Peyer's patch (tissue), 4 donors: ENCODE data around the gene TSPAN33. TPM values are rescaled to one million over a fixed set of nuclear protein-coding genes. Genes with fewer than 3 reads are reported as not detected.

Experiments
- DNase-seq, 3 donors: peaks; one replicate each; pipeline ENCODE4 v3.0.0-alpha.2; 2017 to 2019
- H3K27ac ChIP-seq, 4 donors: fragments of 200-600 bp; sonication (generic); one replicate each; pipeline ENCODE4 v1.5.1; 2016 to 2019
- H3K27me3 ChIP-seq, 2 donors: fragments of 200-600 bp; sonication (generic); one replicate each; pipeline ENCODE4 v1.5.1; 2019
- H3K36me3 ChIP-seq, 3 donors: fragments of 200-600 bp; sonication (generic); one replicate each; pipeline ENCODE4 v1.5.1; 2016 to 2019
- H3K4me1 ChIP-seq, 4 donors: fragments of 200-600 bp; sonication (generic); one replicate each; pipeline ENCODE4 v1.5.1; 2016 to 2019
- H3K4me3 ChIP-seq, 4 donors: fragments of 200-600 bp; sonication (generic); 1 replicate in 3 of 4; 2 replicates in 1 of 4; pipeline ENCODE4 v1.5.1; 2016 to 2019; ENCODE audit warnings: mild to moderate bottlenecking in 1 of 4
- H3K9me3 ChIP-seq, 4 donors: fragments of 200-600 bp; sonication (generic); one replicate each; pipeline ENCODE4 v1.5.1; 2016 to 2019; ENCODE audit warnings: mild to moderate bottlenecking in 1 of 4
- CTCF ChIP-seq, 6 experiments: fragments of 450-650 bp in 4 of 6; fragments of 200-600 bp in 2 of 6; sonication (generic) in 1 of 6; IDR thresholded peaks; one replicate each; pipeline ENCODE4 v1.5.1; 2017 to 2019; ENCODE audit warnings: antibody characterized with exemption in 6 of 6, mild to moderate bottlenecking in 3 of 6, moderate library complexity in 1 of 6
- POLR2A ChIP-seq, 2 donors: fragments of 450-650 bp; IDR thresholded peaks; one replicate each; pipeline ENCODE4 v1.5.1; 2017; ENCODE audit warnings: antibody characterized with exemption in 2 of 2, mild to moderate bottlenecking in 2 of 2, moderate library complexity in 2 of 2
- total RNA-seq, 4 donors: library from RNA; depleted of rRNA; stranded (reverse); fragments of >200 nt; gene quantifications; one replicate each; pipeline ENCODE4 v1.1.0, GENCODE V29; 2016

TSPAN33 gene
- total RNA-seq, 4 donors from 2014 or later: 1.0 to 28.9 (median 3.5) TPM

- no peaks in the 10 kb centered on the region for H3K4me1 ChIP-seq
- no peak overlapping the region for H3K4me3 ChIP-seq
- TF ChIP-seq CTCF (IDR thresholded peaks at IDR 0.05) (no peak), POLR2A (IDR thresholded peaks at IDR 0.05) (no peak)
- no peaks in the 10 kb centered on the region for H3K27me3 ChIP-seq
- DNase-seq: peak in 1 of 3 donors; percentile 35
- no peaks in the 10 kb centered on the region for H3K36me3 ChIP-seq
- no peak overlapping the region for H3K27ac ChIP-seq
- no peaks in the 10 kb centered on the region for H3K9me3 ChIP-seq
These were observed 5.9 kb downstream of the TSPAN33 start for GRCh38 chr7:129150199-129150996.

GRCh38 chr7:129157651-129158050 lies 13.1 kb downstream of the TSPAN33 start:
- no peak for TF ChIP-seq CTCF (IDR thresholded peaks at IDR 0.05)
- TF ChIP-seq POLR2A (IDR thresholded peaks at IDR 0.05): no peak
- Histone ChIP-seq H3K4me1 (no peaks in the 10 kb centered on the region), H3K9me3 (no peaks in the 10 kb centered on the region), H3K36me3 (no peaks in the 10 kb centered on the region), H3K27me3 (no peaks in the 10 kb centered on the region), H3K4me3 (no peak overlapping the region), H3K27ac (no peak overlapping the region)
- DNase-seq: no peak

GRCh38 chr7:129159539-129159938 lies 15.0 kb downstream of the TSPAN33 start:
- no peak for DNase-seq
- H3K27me3 ChIP-seq: no peaks in the 10 kb centered on the region
- no peaks in the 10 kb centered on the region for H3K36me3 ChIP-seq
- H3K27ac ChIP-seq: no peak overlapping the region
- H3K9me3 ChIP-seq: no peaks in the 10 kb centered on the region
- TF ChIP-seq CTCF (IDR thresholded peaks at IDR 0.05) (no peak), POLR2A (IDR thresholded peaks at IDR 0.05) (no peak)
- H3K4me1 ChIP-seq: no peaks in the 10 kb centered on the region
- no peak overlapping the region for H3K4me3 ChIP-seq

- H3K27me3 ChIP-seq: no peaks in the 10 kb centered on the region
- no peak for DNase-seq
- no peak overlapping the region for H3K4me3 ChIP-seq
- no peaks in the 10 kb centered on the region for H3K4me1 ChIP-seq
- TF ChIP-seq POLR2A (IDR thresholded peaks at IDR 0.05) (no peak), CTCF (IDR thresholded peaks at IDR 0.05) (no peak)
- no peak overlapping the region for H3K27ac ChIP-seq
- H3K36me3 ChIP-seq: no peaks in the 10 kb centered on the region
- H3K9me3 ChIP-seq: no peaks in the 10 kb centered on the region
These were observed 15.8 kb downstream of the TSPAN33 start for GRCh38 chr7:129160161-129160905.

GRCh38 chr7:129161524-129162225 lies 17.2 kb downstream of the TSPAN33 start:
- no peaks in the 10 kb centered on the region for H3K36me3 ChIP-seq
- H3K4me1 ChIP-seq: no peaks in the 10 kb centered on the region
- TF ChIP-seq POLR2A (IDR thresholded peaks at IDR 0.05): no peak
- TF ChIP-seq CTCF (IDR thresholded peaks at IDR 0.05): no peak
- no peaks in the 10 kb centered on the region for H3K27me3 ChIP-seq
- DNase-seq: no peak
- no peak overlapping the region for H3K4me3 ChIP-seq
- no peaks in the 10 kb centered on the region for H3K9me3 ChIP-seq
- no peak overlapping the region for H3K27ac ChIP-seq
